HepG2 (cell line): Measurements from ENCODE around the gene RBBP6. TPM values are rescaled to one million over a fixed set of nuclear protein-coding genes. Genes with fewer than 3 reads are reported as not detected.

Source experiments
- CREBL2 ChIP-seq: sonication (generic); formaldehyde crosslinking; IDR thresholded peaks from 2 replicates; pipeline ENCODE4 v1.8.1; 2023; ENCODE audit warnings: missing genetic modification reagents, mild to moderate bottlenecking, borderline replicate concordance
- FOXO1 ChIP-seq: sonication (generic); formaldehyde crosslinking; IDR thresholded peaks from 2 replicates; pipeline ENCODE4 v1.4.0; 2020; ENCODE audit warnings: missing genetic modification reagents
- GATAD2A ChIP-seq: IDR thresholded peaks from 2 replicates; pipeline ENCODE4 v1.6.1; 2016
- HNF4A ChIP-seq: sonication (generic); formaldehyde crosslinking; IDR thresholded peaks from 2 replicates; pipeline ENCODE4 v1.4.0; 2020; ENCODE audit warnings: missing genetic modification reagents
- KAT8 ChIP-seq: IDR thresholded peaks from 2 replicates; pipeline ENCODE4 v1.6.1; 2016; ENCODE audit warnings: missing genetic modification reagents, missing compliant biosample characterization
- MBNL3 ChIP-seq: fragments of 250-450 bp; sonication (Bioruptor Pico); conservative IDR thresholded peaks from 2 replicates; pipeline ENCODE4 v1.8.0; 2022; ENCODE audit warnings: mild to moderate bottlenecking, inconsistent platforms
- RCOR2 ChIP-seq: IDR thresholded peaks from 2 replicates; pipeline ENCODE4 v1.6.1; 2016; ENCODE audit warnings: missing biosample characterization, missing genetic modification reagents
- SOX13 ChIP-seq, 3 experiments: fragments of 450-650 bp in 1 of 3; sonication (generic) in 1 of 3; formaldehyde crosslinking in 1 of 3; IDR thresholded peaks in 2 of 3; conservative IDR thresholded peaks in 1 of 3; 2 replicates each; pipeline versions ENCODE4 v1.5.0 to v1.6.1; 2016 to 2020; ENCODE audit warnings: antibody characterized with exemption in 1 of 3, mild to moderate bottlenecking in 1 of 3, missing compliant biosample characterization in 1 of 3, missing genetic modification reagents in 1 of 3, moderate library complexity in 1 of 3
- ZNF331 ChIP-seq: sonication (generic); formaldehyde crosslinking; IDR thresholded peaks from 2 replicates; pipeline ENCODE4 v1.4.0; 2020; ENCODE audit warnings: missing genetic modification reagents
- ZNF710 ChIP-seq: sonication (generic); formaldehyde crosslinking; IDR thresholded peaks from 2 replicates; pipeline ENCODE4 v1.5.0; 2020; ENCODE audit warnings: mild to moderate bottlenecking, missing genetic modification reagents, borderline replicate concordance
- polyA plus RNA-seq, 8 experiments: library from polyadenylated mRNA; depleted of rRNA in 3 of 8; stranded (reverse) in 7 of 8; unstranded in 1 of 8; fragments of >200 nt; fragmentation: Illumina TruSeq in 4 of 8; extraction: Trizol in 4 of 8; gene quantifications; 2 replicates each; pipeline versions ENCODE4 v1.2.1 to v1.2.3, GENCODE V29; 2011 to 2016; ENCODE audit warnings: low read depth in 4 of 8, missing spikeins in 1 of 8, mixed read lengths in 1 of 8; ENCODE audit not compliant: insufficient read depth in 1 of 8
- total RNA-seq, 5 experiments: library from RNA; depleted of rRNA; stranded (reverse); fragments of >200 nt; fragmentation: Illumina TruSeq; extraction: Trizol; gene quantifications; 2 replicates each; pipeline ENCODE4 v1.2.3, GENCODE V29; 2016; ENCODE audit warnings: low read depth in 1 of 5
- TF ChIP-seq, protein P1 (sequence below): IDR thresholded peaks from 2 replicates; pipeline ENCODE4 v1.6.1; 2016; ENCODE audit warnings: low read depth, borderline replicate concordance

The RBBP6 gene
- total and polyA plus RNA-seq, 2 of the 13 experiments (the other 11 are each of a cell fraction or from before 2014, with no cell fraction given) = 37.1 to 70.9 TPM

DNA sequence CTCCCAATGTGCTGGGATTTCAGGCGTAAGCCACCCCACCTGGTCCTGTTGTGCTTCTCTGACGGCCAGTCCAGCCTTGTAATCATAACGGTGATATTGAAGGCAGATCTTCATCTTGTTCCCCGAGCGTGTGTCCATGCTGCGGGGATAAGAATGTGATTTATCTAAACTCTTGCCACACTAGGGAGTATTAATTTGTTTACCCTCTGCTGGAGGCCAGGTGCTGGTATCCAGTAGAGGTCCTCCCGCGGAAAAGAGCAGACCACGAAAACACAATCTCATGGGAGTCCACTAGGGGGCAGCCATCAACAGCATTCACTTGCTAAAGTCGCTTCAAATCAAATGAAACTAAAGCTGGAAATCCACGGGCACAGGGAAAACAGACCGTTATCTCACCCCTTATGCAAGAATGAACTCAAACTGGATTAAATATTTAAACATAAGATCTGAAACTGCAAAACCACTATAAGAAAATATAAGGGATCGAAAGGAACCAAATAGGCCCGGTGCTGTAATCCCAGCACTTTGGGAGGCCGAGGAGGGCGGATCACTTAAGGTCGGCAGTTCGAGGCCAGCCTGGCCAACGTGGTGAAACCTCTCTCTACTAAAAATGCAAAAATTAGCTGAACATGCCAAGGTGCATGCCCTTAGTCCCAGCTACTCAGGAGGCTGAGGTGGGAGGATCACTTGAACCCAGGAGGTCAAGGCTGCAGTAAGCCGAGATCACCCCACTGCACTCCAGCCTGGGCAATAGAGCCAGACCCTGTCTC, 22.3 kb upstream of the RBBP6 start (continued):
- TF ChIP-seq ZNF331 (CRISPR knock-in tag) = 0 out of 2 replicates have a peak, but pooled peaks have one; percentile 34
- TF ChIP-seq ZNF710 (CRISPR knock-in tag) = no peak
- no peak for TF ChIP-seq CREBL2 (CRISPR knock-in tag)
- TF ChIP-seq RCOR2 (CRISPR knock-in tag) = 0 out of 2 replicates have a peak, but pooled peaks have one; percentile 37
- peak; percentile 52; the same call in 1 of the 2 replicates for TF ChIP-seq FOXO1
- TF ChIP-seq, protein P1, sequence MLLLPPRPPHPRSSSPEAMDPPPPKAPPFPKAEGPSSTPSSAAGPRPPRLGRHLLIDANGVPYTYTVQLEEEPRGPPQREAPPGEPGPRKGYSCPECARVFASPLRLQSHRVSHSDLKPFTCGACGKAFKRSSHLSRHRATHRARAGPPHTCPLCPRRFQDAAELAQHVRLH (CRISPR knock-in tag) = peak; percentile 21; the same call in 1 of the 2 replicates
- TF ChIP-seq MBNL3 (CRISPR knock-in tag) = no peak
- TF ChIP-seq GATAD2A (CRISPR knock-in tag) = peak; percentile 46; the same call in 1 of the 2 replicates
- TF ChIP-seq SOX13 (IDR thresholded peaks at IDR 0.05) = no peak
- TF ChIP-seq SOX13 (CRISPR knock-in tag; conservative IDR thresholded peaks at IDR 0.05 in 1 of 2, IDR thresholded peaks at IDR 0.05 in 1 of 2) = 0 out of 4 replicates have a peak, but pooled peaks of 1 of the 2 experiments have one; percentile 15
- 0 out of 2 replicates have a peak, but pooled peaks have one; percentile 23 for TF ChIP-seq KAT8 (CRISPR knock-in tag)
- 0 out of 2 replicates have a peak, but pooled peaks have one; percentile 3 for TF ChIP-seq HNF4A
